ENCODE measurements around the gene SV2A.
"Not testable (repeated sequence)": the region's sequence is repeated elsewhere in the genome, so short reads cannot be mapped to it uniquely, and the experiment has no call there.

Gene SV2A

DNA sequence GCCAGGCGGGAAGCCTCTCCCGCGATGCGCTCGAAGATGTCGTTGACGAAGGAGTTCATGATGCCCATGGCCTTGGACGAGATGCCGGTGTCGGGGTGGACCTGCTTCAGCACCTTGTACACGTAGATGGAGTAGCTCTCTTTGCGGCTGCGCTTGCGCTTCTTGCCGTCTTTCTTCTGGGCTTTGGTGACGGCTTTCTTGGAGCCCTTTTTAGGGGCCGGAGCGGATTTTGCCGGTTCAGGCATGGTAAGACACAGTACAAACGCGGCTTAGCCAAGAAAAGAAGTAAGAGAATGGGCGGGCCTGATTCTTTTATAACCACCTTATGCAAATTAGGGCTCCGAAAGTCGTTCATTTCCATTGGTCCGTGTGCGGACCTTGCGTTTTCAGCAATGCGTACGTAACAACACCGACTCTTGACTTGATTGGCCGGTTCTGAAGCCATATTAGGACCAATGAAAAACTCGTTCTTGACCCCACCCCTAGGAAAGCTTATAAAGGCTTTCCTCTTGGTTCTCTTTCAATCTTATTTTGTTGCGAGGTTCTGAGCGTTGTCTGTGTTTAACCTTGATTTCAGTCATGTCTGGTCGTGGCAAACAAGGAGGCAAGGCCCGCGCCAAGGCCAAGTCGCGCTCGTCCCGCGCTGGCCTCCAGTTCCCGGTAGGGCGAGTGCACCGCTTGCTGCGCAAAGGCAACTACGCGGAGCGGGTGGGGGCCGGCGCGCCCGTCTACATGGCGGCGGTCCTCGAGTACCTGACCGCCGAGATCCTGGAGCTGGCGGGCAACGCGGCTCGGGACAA, 31.0 kb downstream of the SV2A start:
- DNase-seq (ENCODE audit: low spot score): peak; percentile 99

DNA sequence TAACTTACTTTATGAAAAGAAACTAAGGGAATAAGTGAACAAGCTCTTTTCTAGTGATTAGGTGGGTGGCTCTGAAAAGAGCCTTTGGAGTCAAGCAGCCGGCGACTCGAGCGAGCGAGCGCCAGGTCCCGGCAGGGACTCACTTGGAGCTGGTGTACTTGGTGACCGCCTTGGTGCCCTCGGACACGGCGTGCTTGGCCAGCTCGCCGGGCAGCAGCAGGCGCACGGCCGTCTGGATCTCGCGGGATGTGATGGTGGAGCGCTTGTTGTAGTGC, 31.6 kb downstream of the SV2A start:
- DNase-seq (ENCODE audit: low spot score): not testable (repeated sequence)

DNA sequence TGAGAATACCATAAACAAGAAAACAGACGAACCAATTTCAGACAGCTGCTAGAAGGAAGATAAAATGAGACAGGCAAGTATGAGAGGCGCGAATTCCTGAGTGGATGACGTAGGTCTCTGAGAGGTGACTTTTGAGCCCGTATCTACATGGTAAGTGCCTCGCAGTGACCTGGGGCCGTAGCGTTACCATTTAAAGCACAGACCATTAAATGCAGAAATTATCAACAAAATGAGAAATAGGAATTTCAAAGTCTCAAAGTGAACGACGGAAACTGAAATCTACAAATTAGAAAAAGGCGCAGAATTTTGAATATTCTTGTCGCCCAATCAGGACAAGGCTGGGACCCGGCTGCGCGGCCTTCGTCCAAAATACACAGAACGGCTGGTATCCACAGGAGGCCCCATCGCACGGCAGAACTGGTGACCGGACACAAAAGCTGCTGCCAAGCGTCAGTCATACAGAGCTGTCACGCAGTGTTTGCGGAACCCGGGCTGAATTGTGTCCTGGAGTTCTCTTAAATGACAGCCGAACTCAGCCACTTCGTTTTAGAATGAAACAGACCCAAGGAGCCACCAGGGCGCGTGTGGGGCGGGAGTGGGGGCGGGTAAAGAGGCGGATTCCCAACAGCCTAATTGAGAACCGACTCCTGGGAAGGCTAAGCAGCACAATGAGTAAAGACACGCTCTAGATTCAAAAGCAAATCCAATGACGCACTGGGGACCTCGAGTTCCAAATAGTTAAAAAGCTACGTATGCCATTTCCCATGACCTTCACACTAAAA, 32.1 kb downstream of the SV2A start:
- DNase-seq (ENCODE audit: low spot score): peak; percentile 86

GRCh38 chr1:149884433-149885338, 33.0 kb downstream of the SV2A start:
- DNase-seq (ENCODE audit: low spot score): no peak

GRCh38 chr1:149883598-149884247, 33.9 kb downstream of the SV2A start:
- DNase-seq (ENCODE audit: low spot score): no peak

- no peak for DNase-seq (ENCODE audit: low spot score)
These were observed 35.8 kb downstream of the SV2A start for GRCh38 chr1:149881876-149882275.

GRCh38 chr1:149879556-149879955, 38.1 kb downstream of the SV2A start:
- DNase-seq (ENCODE audit: low spot score): no peak

DNA sequence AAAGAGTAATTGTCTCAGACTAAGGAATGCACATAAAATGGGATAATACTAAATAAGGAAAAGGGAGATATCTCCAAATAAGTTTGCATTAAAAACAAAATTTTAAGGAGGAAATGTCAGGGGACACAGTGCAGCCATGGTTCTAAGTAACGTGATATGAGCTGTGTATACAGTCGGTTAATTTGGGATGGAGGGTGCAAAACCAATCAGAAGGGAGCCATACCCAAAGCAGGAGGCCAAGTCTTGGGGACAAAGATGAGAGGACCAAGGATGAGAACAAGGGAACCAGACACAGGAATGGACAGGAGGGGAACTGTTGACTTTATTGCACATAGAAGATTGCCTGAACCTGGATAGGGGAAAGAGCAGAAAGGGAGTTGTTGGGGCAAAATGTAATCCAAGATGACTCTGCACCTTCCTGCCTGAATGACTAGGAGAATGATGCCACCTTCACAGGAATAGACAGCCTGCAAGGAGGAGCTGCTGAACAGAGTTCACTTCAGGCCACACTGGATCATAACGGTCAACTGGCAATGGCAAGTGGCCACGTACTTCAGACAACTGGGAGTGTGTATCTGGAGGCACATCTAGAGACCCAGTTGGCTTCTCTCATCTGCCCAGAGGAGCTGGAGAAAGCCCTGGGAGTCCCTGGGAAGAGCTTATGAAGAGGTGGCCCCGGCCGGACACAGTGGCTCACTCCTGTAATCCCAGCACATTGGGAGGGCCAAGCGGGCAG, 40.3 kb downstream of the SV2A start:
- DNase-seq (ENCODE audit: low spot score): no peak

- not testable (repeated sequence) for DNase-seq (ENCODE audit: low spot score)
These were observed 44.6 kb downstream of the SV2A start for GRCh38 chr1:149873060-149873459.

- DNase-seq (ENCODE audit: low spot score): not testable (repeated sequence)
These were observed 50.8 kb downstream of the SV2A start for GRCh38 chr1:149866887-149867286.

GRCh38 chr1:149861497-149862054, 56.1 kb downstream of the SV2A start:
- DNase-seq (ENCODE audit: low spot score): not testable (repeated sequence)

- DNase-seq (ENCODE audit: low spot score): not testable (repeated sequence)
These were observed 56.8 kb downstream of the SV2A start for GRCh38 chr1:149860684-149861496.

- DNase-seq (ENCODE audit: low spot score): not testable (repeated sequence)
These were observed 57.4 kb downstream of the SV2A start for GRCh38 chr1:149860271-149860670.
